HG03175 (cell line): ENCODE data around the gene DNMT3A.
A peak's percentile ranks its signal among the peaks of the same experiment; 100 is the strongest.

Experiments
- ATAC-seq: cut with Tn5 transposase; IDR thresholded peaks from one replicate; pipeline ENCODE4 v1.9.1; 2021; ENCODE audit warnings: mild to moderate bottlenecking, moderate library complexity; ENCODE audit not compliant: unreplicated experiment

Gene DNMT3A

GRCh38 chr2:25347846-25348245 lies 6.1 kb upstream of the DNMT3A start:
- ATAC-seq: no peak

- no peak for ATAC-seq
Measured at GRCh38 chr2:25347205-25347815, 5.6 kb upstream of the DNMT3A start.

- no peak for ATAC-seq
Measured at GRCh38 chr2:25343187-25343825, 1.6 kb upstream of the DNMT3A start.

- peak; percentile 89 for ATAC-seq
Measured at GRCh38 chr2:25342372-25343186, 854 bp upstream of the DNMT3A start.

GRCh38 chr2:25341011-25341727 lies 556 bp downstream of the DNMT3A start:
- no peak for ATAC-seq

GRCh38 chr2:25340181-25340921 lies 1.4 kb downstream of the DNMT3A start:
- no peak for ATAC-seq

- ATAC-seq: no peak
Measured at GRCh38 chr2:25339791-25340180, 1.9 kb downstream of the DNMT3A start.

GRCh38 chr2:25339211-25339674 lies 2.5 kb downstream of the DNMT3A start:
- no peak for ATAC-seq

GRCh38 chr2:25338401-25338800 lies 3.3 kb downstream of the DNMT3A start:
- no peak for ATAC-seq

- no peak for ATAC-seq
Measured at GRCh38 chr2:25337891-25338290, 3.8 kb downstream of the DNMT3A start.

GRCh38 chr2:25337276-25337675 lies 4.4 kb downstream of the DNMT3A start:
- no peak for ATAC-seq

- no peak for ATAC-seq
Measured at GRCh38 chr2:25336383-25336841, 5.3 kb downstream of the DNMT3A start.

- no peak for ATAC-seq
Measured at GRCh38 chr2:25335971-25336370, 5.8 kb downstream of the DNMT3A start.

GRCh38 chr2:25335204-25335603 lies 6.5 kb downstream of the DNMT3A start:
- no peak for ATAC-seq

- no peak for ATAC-seq
Measured at GRCh38 chr2:25334482-25334881, 7.2 kb downstream of the DNMT3A start.

- ATAC-seq: no peak
Measured at GRCh38 chr2:25333981-25334380, 7.7 kb downstream of the DNMT3A start.

GRCh38 chr2:25332571-25332970 lies 9.2 kb downstream of the DNMT3A start:
- no peak for ATAC-seq

GRCh38 chr2:25331686-25332365 lies 9.9 kb downstream of the DNMT3A start:
- no peak for ATAC-seq

- ATAC-seq: no peak
Measured at GRCh38 chr2:25330937-25331336, 10.8 kb downstream of the DNMT3A start.

GRCh38 chr2:25330273-25330672 lies 11.5 kb downstream of the DNMT3A start:
- no peak for ATAC-seq
